ENCODE results near the gene ALG2.

ALG2 gene

GRCh38 chr9:99221621-99222415 lies at the start of gene ALG2, which contains the start of gene SEC61B:
Gene ALG2 (minus strand): TSS chr9:99221942. CDS start chr9:99221894, 48 bp downstream.
Gene SEC61B (plus strand): TSS chr9:99222282. CDS start chr9:99222364, 82 bp downstream.
- DNase-seq (ENCODE audit: low read depth) = peak; percentile 94
- no peak for TF ChIP-seq CTCF (conservative IDR thresholded peaks at IDR 0.05; ENCODE audit: control insufficient read depth, insufficient read depth, low read depth, low read length)
- peak within 1 kb of the TSS; percentile 92 for H3K4me3 ChIP-seq (ENCODE audit: control insufficient read depth, low read depth, low read length)

- TF ChIP-seq CTCF (conservative IDR thresholded peaks at IDR 0.05; ENCODE audit: control insufficient read depth, insufficient read depth, low read depth, low read length) = no peak
These were observed 48.7 kb upstream of the ALG2 start for GRCh38 chr9:99270491-99270890.

GRCh38 chr9:99269416-99269815 lies 47.7 kb upstream of the ALG2 start:
- DNase-seq (ENCODE audit: low read depth) = peak; percentile 89
- no peak for TF ChIP-seq CTCF (conservative IDR thresholded peaks at IDR 0.05; ENCODE audit: control insufficient read depth, insufficient read depth, low read depth, low read length)
- no peak overlapping the region for H3K4me3 ChIP-seq (ENCODE audit: control insufficient read depth, low read depth, low read length)

More at GRCh38 chr9:99270491-99270890, 48.7 kb upstream of the ALG2 start:
- no peak for DNase-seq (ENCODE audit: low read depth)
- H3K4me3 ChIP-seq (ENCODE audit: control insufficient read depth, low read depth, low read length) = no peak overlapping the region

GRCh38 chr9:99266255-99267023 lies 44.7 kb upstream of the ALG2 start:
- peak; percentile 72 for DNase-seq (ENCODE audit: low read depth)
- peak; percentile 84 for TF ChIP-seq CTCF (conservative IDR thresholded peaks at IDR 0.05; ENCODE audit: control insufficient read depth, insufficient read depth, low read depth, low read length)
- no peak overlapping the region for H3K4me3 ChIP-seq (ENCODE audit: control insufficient read depth, low read depth, low read length)

- DNase-seq (ENCODE audit: low read depth) = no peak
- no peak overlapping the region for H3K4me3 ChIP-seq (ENCODE audit: control insufficient read depth, low read depth, low read length)
- TF ChIP-seq CTCF (conservative IDR thresholded peaks at IDR 0.05; ENCODE audit: control insufficient read depth, insufficient read depth, low read depth, low read length) = no peak
These were observed 43.9 kb upstream of the ALG2 start for GRCh38 chr9:99265691-99266090.

GRCh38 chr9:99264070-99264680 lies 42.4 kb upstream of the ALG2 start:
- no peak overlapping the region for H3K4me3 ChIP-seq (ENCODE audit: control insufficient read depth, low read depth, low read length)
- peak; percentile 50 for TF ChIP-seq CTCF (conservative IDR thresholded peaks at IDR 0.05; ENCODE audit: control insufficient read depth, insufficient read depth, low read depth, low read length)
- DNase-seq (ENCODE audit: low read depth) = peak; percentile 31

Measured in fibroblast of mammary gland (primary cell).